SIG-M5 (cell line): Measurements from ENCODE around the gene PLEKHG4B.

Experiments used
- DNase-seq: peaks from one replicate; lab custom pipeline; 2025; lab: John Stamatoyannopoulos, UW

PLEKHG4B gene

GRCh38 chr5:172841-173251 is 80.9 kb downstream of the PLEKHG4B start:
- no peak for DNase-seq

- no peak for DNase-seq
These were observed 81.7 kb downstream of the PLEKHG4B start for GRCh38 chr5:173392-174290.

- no peak for DNase-seq
These were observed 82.3 kb downstream of the PLEKHG4B start for GRCh38 chr5:174291-174600.

- DNase-seq = no peak
These were observed 83.0 kb downstream of the PLEKHG4B start for GRCh38 chr5:174876-175465.

GRCh38 chr5:176296-176823 is 84.4 kb downstream of the PLEKHG4B start:
- DNase-seq = no peak

GRCh38 chr5:178110-178509 is 86.1 kb downstream of the PLEKHG4B start:
- DNase-seq = no peak

GRCh38 chr5:179401-179800 is 87.4 kb downstream of the PLEKHG4B start:
- DNase-seq = no peak

- DNase-seq = no peak
These were observed 88.4 kb downstream of the PLEKHG4B start for GRCh38 chr5:180286-180918.

- no peak for DNase-seq
These were observed 89.2 kb downstream of the PLEKHG4B start for GRCh38 chr5:181160-181559.

GRCh38 chr5:181566-181965 is 89.6 kb downstream of the PLEKHG4B start:
- DNase-seq = no peak

- no peak for DNase-seq
These were observed 90.2 kb downstream of the PLEKHG4B start for GRCh38 chr5:182126-182525.

GRCh38 chr5:184471-184870 is 92.5 kb downstream of the PLEKHG4B start:
- DNase-seq = no peak

GRCh38 chr5:185095-186070 is 93.4 kb downstream of the PLEKHG4B start:
- no peak for DNase-seq

- no peak for DNase-seq
These were observed 94.4 kb downstream of the PLEKHG4B start for GRCh38 chr5:186091-187041.

- no peak for DNase-seq
These were observed 95.1 kb downstream of the PLEKHG4B start for GRCh38 chr5:187042-187431.

GRCh38 chr5:187617-188451 is 95.9 kb downstream of the PLEKHG4B start:
- DNase-seq = no peak

GRCh38 chr5:188488-189481 is 96.8 kb downstream of the PLEKHG4B start:
- no peak for DNase-seq

GRCh38 chr5:189486-189885 is 97.5 kb downstream of the PLEKHG4B start:
- DNase-seq = no peak
